ENCODE data around the gene HSPA12A. TPM values are rescaled to one million over a fixed set of nuclear protein-coding genes. Genes with fewer than 3 reads are reported as not detected.

HSPA12A gene
- total and polyA plus RNA-seq, 9 of the 15 experiments (the other 6 are each of a cell fraction or from before 2014, with no cell fraction given), result 0.01 to 0.18 (median 0.04) TPM; not detected in 4

DNA sequence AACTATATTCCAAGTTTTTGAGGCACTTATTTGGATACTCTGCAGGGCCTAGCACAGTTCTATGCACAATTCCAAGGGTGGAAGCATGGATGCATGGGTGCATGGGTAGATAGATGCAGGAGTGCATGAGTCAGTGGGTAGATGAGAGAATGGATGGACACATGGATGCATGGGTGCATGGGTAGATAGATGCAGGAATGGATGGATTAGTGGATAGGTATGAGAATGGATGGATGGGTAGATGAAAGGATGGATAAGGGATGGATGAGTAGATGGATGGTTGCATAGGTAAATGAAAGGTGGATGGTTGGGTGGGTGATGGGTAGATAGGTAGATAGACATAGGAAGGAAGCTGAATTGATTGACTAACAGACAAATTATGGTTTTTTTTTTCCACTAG, 106.0 kb downstream of the HSPA12A start (continued):
- TF ChIP-seq, protein P1, sequence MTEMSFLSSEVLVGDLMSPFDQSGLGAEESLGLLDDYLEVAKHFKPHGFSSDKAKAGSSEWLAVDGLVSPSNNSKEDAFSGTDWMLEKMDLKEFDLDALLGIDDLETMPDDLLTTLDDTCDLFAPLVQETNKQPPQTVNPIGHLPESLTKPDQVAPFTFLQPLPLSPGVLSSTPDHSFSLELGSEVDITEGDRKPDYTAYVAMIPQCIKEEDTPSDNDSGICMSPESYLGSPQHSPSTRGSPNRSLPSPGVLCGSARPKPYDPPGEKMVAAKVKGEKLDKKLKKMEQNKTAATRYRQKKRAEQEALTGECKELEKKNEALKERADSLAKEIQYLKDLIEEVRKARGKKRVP (CRISPR knock-in tag; IDR thresholded peaks at IDR 0.05), result no peak
- TF ChIP-seq YBX1 (IDR thresholded peaks at IDR 0.05) (no peak), ZNF561 (CRISPR knock-in tag; conservative IDR thresholded peaks at IDR 0.05) (no peak), RBM15 (IDR thresholded peaks at IDR 0.05; ENCODE audit: insufficient read depth, low read length) (no peak)

DNA sequence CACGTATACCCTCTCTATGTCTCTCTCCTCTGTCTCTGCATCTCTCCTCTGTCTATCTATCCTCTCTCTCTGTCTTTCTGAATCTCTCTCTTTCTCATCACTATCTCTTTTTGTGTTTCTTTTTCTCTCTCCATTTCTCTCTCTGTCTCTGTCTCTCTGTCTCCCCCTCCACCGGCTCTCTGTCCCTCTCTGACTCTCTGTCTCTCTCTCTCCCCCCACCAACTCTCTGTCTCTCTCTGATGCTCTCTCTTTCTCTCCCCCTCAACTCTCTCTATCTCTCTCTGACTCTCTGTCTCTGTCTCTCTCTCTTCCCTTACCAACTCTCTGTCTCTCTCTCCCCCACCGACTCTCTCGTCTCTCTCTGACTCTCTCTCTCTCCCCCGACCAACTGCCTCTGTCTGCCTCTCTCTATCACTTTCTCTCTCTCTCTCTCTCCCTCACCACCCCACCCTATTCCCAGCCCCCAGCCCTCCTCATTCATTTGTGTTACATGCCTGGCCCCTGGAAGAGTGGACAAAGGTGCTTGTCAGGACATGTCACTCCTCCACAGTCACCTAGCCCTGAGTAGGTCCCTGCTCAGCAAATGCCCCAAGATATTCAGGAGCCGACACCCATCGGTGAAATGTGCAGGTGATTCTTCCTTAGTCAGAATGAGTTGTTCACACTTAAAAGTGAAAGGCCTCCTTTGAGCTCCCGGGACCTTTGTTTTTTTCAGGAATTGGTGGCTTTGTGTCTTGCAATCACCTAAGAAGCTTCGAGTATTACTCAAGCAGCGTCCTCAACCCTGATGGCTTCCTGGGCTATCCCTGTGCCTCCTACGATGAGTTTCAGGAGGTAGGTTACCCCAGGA, 108.0 kb downstream of the HSPA12A start:
- H3K27me3 ChIP-seq (ENCODE audit: control insufficient read depth in 2 of 2, insufficient read depth in 2 of 2, low read length in 2 of 2), result no peaks in the 10 kb centered on the region; a peak in 1 of 5 replicates
- ATAC-seq (no peak), DNase-seq (ENCODE audit: extremely low read depth in 1 of 4, low spot score in 3 of 4) (no peak), FAIRE-seq (no peak)
- no peak overlapping the region for H2AFZ ChIP-seq (ENCODE audit: low read depth, low read length)
- in situ Hi-C loops (cut with MboI) (no loop called here), intact Hi-C loops (cut with micrococcal nuclease) (no loop called here)
- no peak overlapping the region for H3K27ac ChIP-seq (ENCODE audit: extremely low read depth, low read depth, low read length)
- H4K20me1 ChIP-seq (replicated peaks; ENCODE audit: control insufficient read depth, insufficient read depth, low read length), result no peaks in the 10 kb centered on the region
- POLR2A ChIA-PET, result no interaction called here
- no peaks in the 10 kb centered on the region for H3K79me2 ChIP-seq (ENCODE audit: control insufficient read depth, insufficient read depth, low read length)
- no peak overlapping the region for H3K4me3 ChIP-seq
- no peaks in the 10 kb centered on the region for H3K9me3 ChIP-seq (replicated peaks; ENCODE audit: control insufficient read depth, insufficient read depth, low read depth, low read length)
- CTCF ChIA-PET (ENCODE audit: low intra/inter-chr PET ratio), result no interaction called here
- H3K4me2 ChIP-seq (ENCODE audit: insufficient read depth, low read length), result no peak overlapping the region
- TF ChIP-seq, protein P2, sequence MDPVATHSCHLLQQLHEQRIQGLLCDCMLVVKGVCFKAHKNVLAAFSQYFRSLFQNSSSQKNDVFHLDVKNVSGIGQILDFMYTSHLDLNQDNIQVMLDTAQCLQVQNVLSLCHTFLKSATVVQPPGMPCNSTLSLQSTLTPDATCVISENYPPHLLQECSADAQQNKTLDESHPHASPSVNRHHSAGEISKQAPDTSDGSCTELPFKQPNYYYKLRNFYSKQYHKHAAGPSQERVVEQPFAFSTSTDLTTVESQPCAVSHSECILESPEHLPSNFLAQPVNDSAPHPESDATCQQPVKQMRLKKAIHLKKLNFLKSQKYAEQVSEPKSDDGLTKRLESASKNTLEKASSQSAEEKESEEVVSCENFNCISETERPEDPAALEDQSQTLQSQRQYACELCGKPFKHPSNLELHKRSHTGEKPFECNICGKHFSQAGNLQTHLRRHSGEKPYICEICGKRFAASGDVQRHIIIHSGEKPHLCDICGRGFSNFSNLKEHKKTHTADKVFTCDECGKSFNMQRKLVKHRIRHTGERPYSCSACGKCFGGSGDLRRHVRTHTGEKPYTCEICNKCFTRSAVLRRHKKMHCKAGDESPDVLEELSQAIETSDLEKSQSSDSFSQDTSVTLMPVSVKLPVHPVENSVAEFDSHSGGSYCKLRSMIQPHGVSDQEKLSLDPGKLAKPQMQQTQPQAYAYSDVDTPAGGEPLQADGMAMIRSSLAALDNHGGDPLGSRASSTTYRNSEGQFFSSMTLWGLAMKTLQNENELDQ (CRISPR knock-in tag; IDR thresholded peaks at IDR 0.05; ENCODE audit: borderline replicate concordance), result no peak
- TF ChIP-seq, protein P3, sequence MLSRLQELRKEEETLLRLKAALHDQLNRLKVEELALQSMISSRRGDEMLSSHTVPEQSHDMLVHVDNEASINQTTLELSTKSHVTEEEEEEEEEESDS (CRISPR knock-in tag; IDR thresholded peaks at IDR 0.05), result no peak
- TF ChIP-seq MIER1 (IDR thresholded peaks at IDR 0.05; ENCODE audit: low read depth) (no peak), TBL1XR1 (IDR thresholded peaks at IDR 0.05; ENCODE audit: low read length in 2 of 2) (no peak), ARNT (IDR thresholded peaks at IDR 0.05) (no peak), FOXA3 (CRISPR knock-in tag; conservative IDR thresholded peaks at IDR 0.05 in 1 of 2, IDR thresholded peaks at IDR 0.05 in 1 of 2) (no peak), CSDE1 (IDR thresholded peaks at IDR 0.05) (no peak), ZBED1 (IDR thresholded peaks at IDR 0.05) (no peak), NCOA6 (IDR thresholded peaks at IDR 0.05) (no peak), CHD4 (IDR thresholded peaks at IDR 0.05; ENCODE audit: insufficient read depth, insufficient replicate concordance, low read depth, low read length, poor library complexity, severe bottlenecking) (no peak)
- TF ChIP-seq, protein P4, sequence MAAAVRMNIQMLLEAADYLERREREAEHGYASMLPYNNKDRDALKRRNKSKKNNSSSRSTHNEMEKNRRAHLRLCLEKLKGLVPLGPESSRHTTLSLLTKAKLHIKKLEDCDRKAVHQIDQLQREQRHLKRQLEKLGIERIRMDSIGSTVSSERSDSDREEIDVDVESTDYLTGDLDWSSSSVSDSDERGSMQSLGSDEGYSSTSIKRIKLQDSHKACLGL (CRISPR knock-in tag; IDR thresholded peaks at IDR 0.05; ENCODE audit: borderline replicate concordance, poor library complexity, severe bottlenecking), result no peak
- no peaks in the 10 kb centered on the region for H3K36me3 ChIP-seq (ENCODE audit: control insufficient read depth, insufficient read depth, low read length)
- no peak overlapping the region for H3K9ac ChIP-seq (ENCODE audit: insufficient read depth in 1 of 2, low read depth in 2 of 2, low read length in 2 of 2)
- WGBS (ENCODE audit: insufficient coverage, low coverage, missing lambda C conversion rate), result 0% methylated on average over 7 of the region's 11 CpGs
- H3K9me1 ChIP-seq (ENCODE audit: control insufficient read depth, insufficient read depth, low read length), result no peaks in the 10 kb centered on the region
- no TSS peak for BruUV-seq (replicated peaks)
- no peaks in the 10 kb centered on the region for H3K4me1 ChIP-seq (replicated peaks in 1 of 2; ENCODE audit: control insufficient read depth in 2 of 2, insufficient read depth in 2 of 2, low read length in 2 of 2)

Measured in K562 (cell line).